Fibroblast of mammary gland (primary cell): ENCODE data around the gene OPA1.

Experiments
- DNase-seq: peaks from one replicate; pipeline ENCODE4 v3.0.0-alpha.2; 2010; ENCODE audit warnings: low read depth
- H3K4me3 ChIP-seq: 2 replicates; pipeline ENCODE4 v1.5.1; 2011; ENCODE audit warnings: low read depth, mild to moderate bottlenecking, low read length, moderate library complexity; ENCODE audit not compliant: control insufficient read depth
- CTCF ChIP-seq: conservative IDR thresholded peaks from 2 replicates; pipeline ENCODE4 v1.5.1; 2011; ENCODE audit warnings: low read depth, low read length, inconsistent platforms; ENCODE audit not compliant: control insufficient read depth, insufficient read depth

Gene OPA1

GRCh38 chr3:193719735-193720134 lies 126.7 kb downstream of the OPA1 start:
- no peak for TF ChIP-seq CTCF
- H3K4me3 ChIP-seq = no peak overlapping the region
- DNase-seq = no peak

GRCh38 chr3:193720169-193720568 lies 127.2 kb downstream of the OPA1 start:
- no peak for TF ChIP-seq CTCF
- DNase-seq = no peak
- no peak overlapping the region for H3K4me3 ChIP-seq

GRCh38 chr3:193722566-193722965 lies 129.6 kb downstream of the OPA1 start:
- no peak for TF ChIP-seq CTCF
- DNase-seq = no peak
- no peak overlapping the region for H3K4me3 ChIP-seq

GRCh38 chr3:193727089-193727488 lies 134.1 kb downstream of the OPA1 start:
- no peak for DNase-seq
- no peak overlapping the region for H3K4me3 ChIP-seq
- no peak for TF ChIP-seq CTCF

- H3K4me3 ChIP-seq = no peak overlapping the region
- no peak for TF ChIP-seq CTCF
- DNase-seq = no peak
Measured at GRCh38 chr3:193728429-193729087, 135.6 kb downstream of the OPA1 start.

- no peak for DNase-seq
- H3K4me3 ChIP-seq = no peak overlapping the region
- TF ChIP-seq CTCF = no peak
Measured at GRCh38 chr3:193729088-193729465, 136.1 kb downstream of the OPA1 start.

- no peak for DNase-seq
- no peak overlapping the region for H3K4me3 ChIP-seq
Measured at GRCh38 chr3:193729601-193730000, 136.6 kb downstream of the OPA1 start.

More at GRCh38 chr3:193729601-193730000, 136.6 kb downstream of the OPA1 start:
- no peak for TF ChIP-seq CTCF
